NCI-H510A treated with DMSO at 0.1 percent for 48 hours (cell line): Measurements from ENCODE around the gene EHBP1L1.

Experiments used
- DNase-seq: peaks from one replicate; lab custom pipeline; 2025; lab: John Stamatoyannopoulos, UW

EHBP1L1 gene

DNA sequence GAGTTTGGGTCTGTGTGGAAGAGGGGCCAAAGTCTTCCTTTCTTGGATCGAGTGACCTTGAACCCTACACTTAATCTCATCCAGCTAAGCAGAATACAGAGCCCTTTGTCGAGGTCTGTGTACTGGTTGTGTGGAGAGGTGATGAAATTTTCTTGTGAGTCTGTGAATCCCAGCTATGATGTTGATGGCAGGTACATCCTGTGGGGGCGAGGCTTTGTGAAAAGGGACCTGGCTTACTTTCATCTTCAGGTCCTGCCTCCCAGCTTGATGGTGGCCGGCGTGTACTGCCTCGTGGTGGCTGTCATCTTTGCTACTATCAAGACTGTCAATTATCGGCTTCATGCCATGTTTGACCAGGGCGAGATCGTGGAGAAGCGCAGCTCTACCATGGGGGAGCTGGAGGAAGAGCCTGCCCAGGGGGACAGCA, 40.7 kb downstream of the EHBP1L1 start:
- DNase-seq = no peak

- no peak for DNase-seq
These were observed 41.4 kb downstream of the EHBP1L1 start for GRCh38 chr11:65617136-65617850.

DNA sequence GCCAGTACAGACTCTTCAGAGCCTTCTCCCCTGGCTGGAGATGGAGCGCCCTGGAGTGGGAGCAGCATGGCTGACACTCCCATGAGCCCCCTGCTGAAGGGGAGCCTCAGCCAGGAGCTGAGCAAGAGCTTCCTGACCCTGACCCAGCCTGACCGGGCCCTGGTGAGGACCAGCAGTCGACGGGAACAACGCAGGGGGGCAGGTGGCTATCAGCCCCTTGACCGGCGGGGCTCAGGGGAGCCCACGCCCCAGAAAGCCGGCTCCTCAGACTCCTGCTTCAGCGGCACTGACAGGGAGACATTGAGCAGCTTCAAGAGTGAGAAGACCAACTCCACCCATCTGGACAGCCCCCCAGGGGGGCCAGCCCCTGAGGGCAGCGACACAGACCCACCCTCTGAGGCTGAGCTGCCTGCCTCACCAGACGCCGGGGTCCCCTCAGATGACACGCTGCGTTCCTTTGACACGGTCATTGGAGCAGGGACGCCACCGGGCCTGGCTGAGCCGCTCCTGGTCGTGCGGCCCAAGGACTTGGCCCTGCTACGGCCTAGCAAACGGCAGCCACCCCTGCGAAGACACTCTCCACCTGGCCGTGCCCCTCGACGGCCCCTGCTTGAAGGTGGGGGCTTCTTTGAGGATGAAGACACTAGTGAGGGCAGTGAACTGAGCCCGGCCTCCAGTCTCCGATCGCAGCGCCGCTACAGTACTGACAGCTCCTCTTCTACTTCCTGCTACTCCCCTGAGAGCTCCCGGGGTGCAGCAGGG, 42.3 kb downstream of the EHBP1L1 start:
- DNase-seq = no peak

DNA sequence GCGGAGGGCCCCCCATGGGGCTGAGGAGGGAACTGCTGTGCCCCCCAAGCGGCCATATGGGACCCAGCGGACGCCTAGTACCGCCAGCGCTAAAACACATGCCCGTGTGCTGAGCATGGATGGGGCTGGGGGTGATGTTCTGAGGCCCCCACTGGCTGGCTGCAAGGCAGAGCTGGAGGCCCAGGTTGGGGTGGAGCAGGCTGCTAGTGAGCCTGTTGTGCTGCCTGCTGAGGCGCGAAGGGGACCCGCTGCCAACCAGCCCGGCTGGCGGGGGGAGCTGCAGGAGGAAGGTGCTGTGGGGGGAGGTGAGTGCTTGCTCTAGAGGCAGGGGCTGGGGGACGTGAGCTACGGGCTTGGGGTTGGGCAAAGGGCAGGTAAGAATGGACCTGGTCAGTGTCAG, 42.9 kb downstream of the EHBP1L1 start:
- no peak for DNase-seq

DNA sequence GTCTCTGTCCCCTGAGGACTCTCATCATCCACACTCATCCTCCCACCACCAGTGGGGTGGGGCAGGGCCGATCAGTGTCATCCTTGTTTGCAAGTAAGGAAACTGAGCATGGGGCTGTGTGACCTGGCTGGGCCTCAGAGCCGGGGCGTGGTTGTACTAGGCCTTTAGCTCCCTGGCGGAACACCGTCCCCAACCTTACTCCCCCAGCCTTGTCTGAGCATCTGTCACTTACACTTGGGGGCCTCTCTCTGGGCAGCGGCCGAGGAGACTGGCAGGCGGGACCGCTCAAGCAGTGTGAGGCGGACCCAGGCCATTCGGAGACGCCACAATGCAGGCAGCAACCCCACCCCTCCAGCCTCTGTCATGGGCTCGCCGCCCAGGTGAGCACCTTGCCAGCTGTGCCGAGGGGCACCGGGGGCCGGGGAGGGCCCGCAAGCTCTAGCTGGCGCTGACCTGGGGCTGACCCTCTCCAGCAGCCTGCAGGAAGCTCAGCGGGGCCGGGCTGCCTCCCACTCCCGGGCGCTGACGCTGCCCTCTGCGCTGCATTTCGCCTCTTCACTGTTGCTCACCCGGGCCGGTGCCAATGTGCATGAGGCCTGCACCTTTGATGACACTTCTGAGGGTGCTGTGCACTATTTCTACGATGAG, 43.6 kb downstream of the EHBP1L1 start:
- no peak for DNase-seq

DNA sequence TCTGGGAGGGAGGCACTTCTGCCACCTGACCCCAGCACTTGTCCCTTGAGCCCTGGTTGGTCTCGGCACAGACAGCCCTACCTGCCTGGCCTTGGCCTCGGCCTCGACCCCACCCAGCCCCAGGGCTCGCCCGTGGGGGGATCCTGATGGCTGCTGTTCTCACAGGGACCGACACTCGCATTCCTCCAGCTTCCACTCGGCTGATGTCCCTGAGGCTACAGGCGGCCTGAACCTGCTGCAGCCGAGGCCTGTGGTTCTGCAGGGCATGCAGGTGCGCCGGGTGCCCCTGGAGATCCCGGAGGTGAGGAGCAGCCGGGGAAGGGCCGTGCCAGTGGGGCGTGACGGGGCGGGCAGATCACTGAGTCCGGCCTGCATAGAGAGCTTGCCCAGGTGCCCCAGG, 44.8 kb downstream of the EHBP1L1 start:
- DNase-seq = no peak

DNA sequence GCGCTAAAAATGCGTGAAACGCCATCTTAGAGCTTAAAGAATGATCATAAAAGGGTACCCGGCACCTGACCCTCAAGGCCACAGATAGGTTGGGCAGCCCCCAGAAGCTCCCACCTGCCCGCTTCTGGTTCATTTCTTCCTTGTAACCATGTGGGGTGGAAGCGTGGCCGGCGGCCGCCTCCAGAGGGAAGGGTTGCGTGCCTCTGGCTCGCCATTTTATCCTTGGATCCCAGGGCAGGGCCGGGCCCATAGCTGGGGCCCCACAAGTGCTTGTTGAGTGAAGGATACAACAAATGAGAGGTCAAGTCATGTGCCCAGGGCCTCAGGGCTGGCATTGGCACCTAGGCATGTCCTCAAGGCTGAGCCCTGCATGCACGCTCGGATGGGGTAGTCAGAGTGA, 45.6 kb downstream of the EHBP1L1 start:
- DNase-seq = no peak

DNA sequence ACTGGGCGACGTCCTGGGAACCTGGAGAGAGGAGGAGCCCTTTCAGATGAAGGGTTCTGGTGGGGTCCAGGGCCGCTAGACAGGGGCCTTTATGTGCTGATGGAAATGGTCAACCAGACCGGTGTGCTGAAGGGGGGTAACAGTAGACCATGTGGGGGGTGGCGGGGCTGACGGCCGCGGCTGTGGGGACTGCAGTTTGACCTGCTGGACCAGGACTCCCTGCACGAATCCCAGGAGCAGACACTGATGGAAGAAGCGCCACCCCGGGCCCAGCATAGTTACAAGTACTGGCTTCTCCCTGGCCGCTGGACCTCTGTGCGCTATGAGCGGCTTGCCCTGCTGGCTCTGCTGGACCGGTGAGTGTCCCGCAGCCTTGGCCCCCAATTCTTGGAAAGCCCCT, 46.2 kb downstream of the EHBP1L1 start:
- no peak for DNase-seq

- DNase-seq = no peak
These were observed 47.3 kb downstream of the EHBP1L1 start for GRCh38 chr11:65623177-65623576.

GRCh38 chr11:65623852-65624616, 48.2 kb downstream of the EHBP1L1 start:
- no peak for DNase-seq

GRCh38 chr11:65624931-65625627, 49.2 kb downstream of the EHBP1L1 start:
- no peak for DNase-seq

DNA sequence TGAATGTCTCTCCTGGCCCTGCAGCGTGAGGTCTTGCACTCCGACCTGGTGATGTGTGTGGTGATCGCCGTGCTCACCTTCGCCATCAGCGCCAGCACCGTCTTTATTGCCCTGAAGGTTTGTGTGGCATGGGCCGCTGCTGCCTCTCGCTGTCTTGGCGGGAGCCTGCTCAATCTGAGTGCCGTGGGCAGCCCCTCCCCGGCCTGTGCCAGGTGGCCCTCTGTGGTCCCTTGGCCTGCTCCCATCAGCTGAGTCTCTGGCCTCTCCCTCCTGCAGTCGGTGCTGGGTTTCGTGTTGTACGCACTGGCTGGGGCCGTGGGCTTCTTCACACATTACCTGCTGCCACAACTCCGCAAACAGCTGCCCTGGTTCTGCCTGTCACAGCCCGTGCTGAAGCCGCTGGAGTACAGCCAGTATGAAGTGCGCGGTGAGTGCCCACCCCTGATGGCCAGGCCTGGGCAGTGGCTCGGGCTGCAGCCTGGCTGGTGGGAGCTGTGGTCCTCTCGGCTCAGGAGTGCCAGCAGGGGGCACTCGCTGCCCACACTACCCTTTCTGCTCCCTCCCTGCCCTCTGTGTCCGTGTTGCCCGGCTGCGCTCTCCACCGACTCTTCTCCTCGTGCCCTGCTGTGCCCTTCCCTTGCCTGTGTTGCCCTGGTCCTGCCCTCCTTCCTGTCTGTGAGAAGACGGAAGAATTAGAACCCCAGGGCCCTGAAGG, 49.9 kb downstream of the EHBP1L1 start:
- DNase-seq = peak; percentile 17

- no peak for DNase-seq
These were observed 51.3 kb downstream of the EHBP1L1 start for GRCh38 chr11:65627202-65627601.

- DNase-seq = no peak
These were observed 53.7 kb downstream of the EHBP1L1 start for GRCh38 chr11:65629579-65629978.

DNA sequence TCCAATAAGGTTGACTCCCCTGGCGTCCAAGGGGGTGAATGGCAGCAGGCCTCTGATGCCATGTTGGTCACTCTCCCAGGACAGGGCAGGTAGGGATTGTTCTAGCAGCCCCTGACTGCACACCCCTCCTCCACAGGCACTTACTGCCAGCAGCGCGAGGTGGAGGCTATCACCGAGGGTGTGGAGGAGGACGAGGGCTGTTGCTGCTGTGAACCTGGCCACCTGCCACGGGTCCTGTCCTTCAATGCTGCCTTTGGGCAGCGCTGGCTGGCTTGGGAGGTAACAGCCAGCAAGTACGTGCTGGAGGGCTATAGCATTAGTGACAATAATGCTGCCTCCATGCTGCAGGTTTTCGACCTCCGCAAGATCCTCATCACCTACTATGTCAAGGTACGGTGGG, 54.4 kb downstream of the EHBP1L1 start:
- no peak for DNase-seq

GRCh38 chr11:65633390-65634108, 57.7 kb downstream of the EHBP1L1 start:
- no peak for DNase-seq

DNA sequence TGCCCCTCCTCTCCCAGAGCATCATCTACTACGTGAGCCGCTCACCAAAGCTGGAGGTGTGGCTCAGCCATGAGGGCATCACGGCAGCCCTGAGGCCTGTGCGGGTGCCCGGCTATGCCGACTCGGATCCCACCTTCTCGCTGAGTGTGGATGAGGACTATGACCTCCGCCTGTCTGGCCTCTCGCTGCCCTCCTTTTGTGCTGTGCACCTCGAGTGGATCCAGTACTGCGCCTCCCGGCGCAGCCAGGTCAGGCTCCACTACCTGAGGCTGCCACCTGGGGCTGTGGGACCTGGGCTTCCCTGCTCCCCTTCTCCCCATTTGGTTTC, 58.2 kb downstream of the EHBP1L1 start:
- DNase-seq = no peak

DNA sequence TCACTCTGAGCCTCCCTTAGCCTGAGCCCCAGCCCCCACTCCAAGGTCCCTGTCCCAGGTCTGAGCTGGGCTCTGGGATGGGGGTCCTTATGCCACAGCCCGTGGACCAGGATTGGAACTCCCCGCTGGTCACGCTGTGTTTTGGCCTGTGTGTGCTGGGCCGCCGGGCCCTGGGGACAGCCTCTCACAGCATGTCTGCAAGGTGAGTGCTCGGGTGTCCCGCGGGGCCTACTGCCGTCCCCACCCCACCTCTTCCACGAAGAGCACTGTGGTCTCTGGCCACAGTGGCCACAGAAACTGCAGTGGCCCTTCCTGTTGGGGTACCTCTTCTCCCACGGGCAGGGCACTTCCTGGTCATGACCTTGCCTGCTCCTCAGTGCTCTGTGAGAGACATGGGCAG, 58.6 kb downstream of the EHBP1L1 start:
- DNase-seq = no peak

DNA sequence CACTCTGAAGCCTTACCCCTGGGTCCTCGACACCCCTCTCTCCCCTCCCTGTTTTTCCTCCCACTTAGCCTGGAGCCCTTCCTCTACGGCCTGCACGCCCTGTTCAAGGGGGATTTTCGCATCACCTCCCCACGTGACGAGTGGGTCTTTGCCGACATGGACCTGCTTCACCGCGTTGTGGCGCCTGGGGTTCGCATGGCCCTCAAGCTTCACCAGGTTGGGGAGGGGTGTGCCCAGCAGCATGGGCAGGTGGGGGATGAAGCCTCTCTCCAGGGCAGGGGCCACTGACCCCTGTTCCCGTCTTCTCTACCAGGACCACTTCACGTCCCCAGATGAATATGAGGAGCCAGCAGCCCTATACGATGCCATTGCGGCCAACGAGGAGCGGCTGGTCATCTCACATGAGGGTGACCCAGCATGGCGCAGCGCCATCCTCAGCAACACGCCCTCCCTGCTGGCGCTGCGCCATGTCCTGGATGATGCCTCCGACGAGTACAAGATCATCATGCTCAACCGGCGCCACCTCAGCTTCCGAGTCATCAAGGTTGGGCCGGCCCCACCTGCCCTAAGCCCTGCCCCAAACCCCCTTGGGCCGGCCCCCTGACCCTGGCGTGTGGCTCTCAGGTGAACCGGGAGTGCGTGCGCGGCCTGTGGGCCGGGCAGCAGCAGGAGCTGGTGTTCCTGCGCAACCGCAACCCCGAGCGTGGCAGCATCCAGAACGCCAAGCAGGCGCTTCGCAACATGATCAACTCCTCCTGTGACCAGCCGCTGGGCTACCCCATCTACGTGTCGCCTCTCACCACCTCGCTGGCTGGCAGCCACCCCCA, 59.3 kb downstream of the EHBP1L1 start:
- no peak for DNase-seq
